ENCODE results near the gene PPP6R1. TPM values are rescaled to one million over a fixed set of nuclear protein-coding genes. Genes with fewer than 3 reads are reported as not detected.

PPP6R1 gene
- polyA plus RNA-seq, 1 of the 3 experiments (the other 2 are of a cell fraction): 47.8 TPM

DNA sequence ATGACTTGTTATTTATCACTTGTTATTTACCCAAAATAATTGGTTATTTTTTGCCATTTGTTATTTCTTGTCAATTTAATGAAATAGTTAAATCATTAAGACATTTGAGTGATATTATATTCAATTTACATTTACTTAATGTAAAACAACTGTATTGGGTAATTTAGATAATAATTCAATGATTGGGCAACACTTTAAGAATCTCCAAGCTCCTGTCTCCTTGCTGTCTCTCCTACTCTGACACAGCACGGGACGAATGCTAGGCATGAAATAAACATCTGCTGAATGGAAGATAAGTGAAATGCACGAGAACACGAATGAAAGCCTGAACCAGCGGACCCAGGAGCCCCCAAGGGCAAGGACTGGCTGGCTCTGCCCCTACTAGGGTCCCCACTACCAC is 5.7 kb upstream of the PPP6R1 start:
- no peaks in the 10 kb centered on the region for H3K9me2 ChIP-seq
- H3K4me3 ChIP-seq (ENCODE audit: low read depth in 2 of 2, low read length in 1 of 2): no peak overlapping the region
- POLR2A ChIA-PET: no interaction called here
- peaks cover 4 to 5% of the 10 kb centered on the region in 2 experiments; a peak in 3 of 4 replicates for H3K4me1 ChIP-seq (ENCODE audit: control insufficient read depth in 1 of 2, insufficient read depth in 2 of 2, low read depth in 1 of 2, low read length in 1 of 2)
- H3K9ac ChIP-seq: no peak overlapping the region
- 87% methylated on average over 5 of the region's 5 CpGs for WGBS (ENCODE audit: low lambda C conversion rate)
- no peak overlapping the region for H2AFZ ChIP-seq (ENCODE audit: low read depth)
- no peak overlapping the region for H3K4me2 ChIP-seq
- H3K27ac ChIP-seq (ENCODE audit: low read depth in 2 of 2, low read length in 1 of 2): no peak overlapping the region
- no peaks in the 10 kb centered on the region for H3K9me3 ChIP-seq
- H3K27me3 ChIP-seq (ENCODE audit: insufficient read depth): no peaks in the 10 kb centered on the region
- H3K36me3 ChIP-seq (replicated peaks in 1 of 2; ENCODE audit: control insufficient read depth in 1 of 2, insufficient read depth in 2 of 2, low read length in 1 of 2): peaks cover 2 to 4% of the 10 kb centered on the region in 2 experiments
- CTCF ChIA-PET: interaction anchor here (1.5 kb wide), 1 partner anchor 203 kb away, joined by 5 read pairs; no protein-coding TSS in a partner anchor
- peaks cover 2% of the 10 kb centered on the region for H3F3A ChIP-seq (replicated peaks; ENCODE audit: insufficient read depth)
- no peaks in the 10 kb centered on the region; the same call in 1 of the 2 replicates for H3K79me2 ChIP-seq (ENCODE audit: insufficient read depth)
- no peaks in the 10 kb centered on the region for H4K20me1 ChIP-seq (ENCODE audit: insufficient read depth)
- no peak for DNase-seq
- TF ChIP-seq YY1 (IDR thresholded peaks at IDR 0.05; ENCODE audit: low read depth) (no peak), MAX (IDR thresholded peaks at IDR 0.05; ENCODE audit: low read depth) (no peak)

DNA sequence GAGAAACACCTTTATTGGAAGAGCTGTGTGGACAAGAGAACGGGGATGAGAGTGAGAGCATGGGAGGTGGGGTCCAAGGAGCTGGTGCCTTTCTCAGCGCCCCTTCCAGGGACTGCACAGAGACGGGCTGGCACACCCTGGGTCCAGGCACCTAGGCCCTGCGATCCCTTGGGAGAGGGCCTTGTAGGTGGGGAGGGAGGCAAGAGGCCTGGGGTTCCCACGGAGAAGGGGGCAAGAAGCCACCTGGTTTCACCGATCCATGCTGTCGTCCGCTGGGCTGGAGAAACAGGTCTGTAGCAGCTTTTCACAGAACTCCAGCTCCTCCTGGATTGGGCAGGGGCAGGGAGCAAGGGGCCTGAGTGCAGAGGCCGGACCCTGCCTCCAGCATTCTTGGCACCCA is 3.5 kb upstream of the PPP6R1 start:
- H3K79me2 ChIP-seq (ENCODE audit: insufficient read depth): peaks cover 13% of the 10 kb centered on the region
- 89% methylated on average over 9 of the region's 9 CpGs for WGBS (ENCODE audit: low lambda C conversion rate)
- no peaks in the 10 kb centered on the region for H3K27me3 ChIP-seq (ENCODE audit: insufficient read depth)
- H3K4me2 ChIP-seq: no peak overlapping the region
- H3K9ac ChIP-seq: no peak overlapping the region
- no peaks in the 10 kb centered on the region for H3K9me3 ChIP-seq
- H3K9me2 ChIP-seq: no peaks in the 10 kb centered on the region
- H2AFZ ChIP-seq (ENCODE audit: low read depth): no peak overlapping the region
- H3K27ac ChIP-seq (ENCODE audit: low read depth in 2 of 2, low read length in 1 of 2): no peak overlapping the region
- CTCF ChIA-PET: interaction anchor here (1.3 kb wide), 1 partner anchor 101 kb away, joined by 3 read pairs; no protein-coding TSS in a partner anchor
- H3F3A ChIP-seq (replicated peaks; ENCODE audit: insufficient read depth): peaks cover 2% of the 10 kb centered on the region
- peaks cover 6 to 8% of the 10 kb centered on the region in 2 experiments; a peak in 3 of 4 replicates for H3K4me1 ChIP-seq (ENCODE audit: control insufficient read depth in 1 of 2, insufficient read depth in 2 of 2, low read depth in 1 of 2, low read length in 1 of 2)
- H3K36me3 ChIP-seq (replicated peaks in 1 of 2; ENCODE audit: control insufficient read depth in 1 of 2, insufficient read depth in 2 of 2, low read length in 1 of 2): peaks cover 0 to 4% of the 10 kb centered on the region in 2 experiments
- peaks cover 8% of the 10 kb centered on the region for H4K20me1 ChIP-seq (ENCODE audit: insufficient read depth)
- DNase-seq: no peak
- POLR2A ChIA-PET: no interaction called here
- TF ChIP-seq, protein P1, sequence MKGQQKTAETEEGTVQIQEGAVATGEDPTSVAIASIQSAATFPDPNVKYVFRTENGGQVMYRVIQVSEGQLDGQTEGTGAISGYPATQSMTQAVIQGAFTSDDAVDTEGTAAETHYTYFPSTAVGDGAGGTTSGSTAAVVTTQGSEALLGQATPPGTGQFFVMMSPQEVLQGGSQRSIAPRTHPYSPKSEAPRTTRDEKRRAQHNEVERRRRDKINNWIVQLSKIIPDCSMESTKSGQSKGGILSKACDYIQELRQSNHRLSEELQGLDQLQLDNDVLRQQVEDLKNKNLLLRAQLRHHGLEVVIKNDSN (IDR thresholded peaks at IDR 0.05; ENCODE audit: borderline replicate concordance, low read depth): no peak
- no peak for TF ChIP-seq TAF1 (IDR thresholded peaks at IDR 0.05; ENCODE audit: borderline replicate concordance, low read depth, low read length)
- no peak for TF ChIP-seq ELF1 (IDR thresholded peaks at IDR 0.05)
- no peak for TF ChIP-seq YY1 (IDR thresholded peaks at IDR 0.05; ENCODE audit: low read depth)
- no peak for TF ChIP-seq POLR2AphosphoS5 (IDR thresholded peaks at IDR 0.05; ENCODE audit: low read depth, low read length)
- TF ChIP-seq TCF12 (IDR thresholded peaks at IDR 0.05): no peak
- TF ChIP-seq USF2 (IDR thresholded peaks at IDR 0.05; ENCODE audit: borderline replicate concordance, low read depth, low read length): no peak
- TF ChIP-seq ZBTB33 (IDR thresholded peaks at IDR 0.05; ENCODE audit: borderline replicate concordance, low read depth): no peak
- no peak for TF ChIP-seq FOSL2 (IDR thresholded peaks at IDR 0.05; ENCODE audit: borderline replicate concordance, low read depth)
- TF ChIP-seq NRF1 (IDR thresholded peaks at IDR 0.05; ENCODE audit: low read depth, low read length): no peak
- TF ChIP-seq IRF3 (IDR thresholded peaks at IDR 0.05; ENCODE audit: low read depth, low read length): no peak
- no peak overlapping the region for H3K4me3 ChIP-seq (ENCODE audit: low read depth in 2 of 2, low read length in 1 of 2)

All from SK-N-SH (cell line).